ENCODE data around the gene ABCC6.
"Not testable (repeated sequence)": the region's sequence is repeated elsewhere in the genome, so short reads cannot be mapped to it uniquely, and the experiment has no call there.

The ABCC6 gene
- 0.10 to 1.4 (median 0.40) reads per million in 18 experiments for total RNA-seq

- DNase-seq, result not testable (repeated sequence)
Observed at GRCh38 chr16:16222850-16223661, at the start of gene ABCC6. Gene ABCC6, minus strand, starts transcription at chr16:16223494. Its CDS starts 60 bp downstream, at chr16:16223434.

GRCh38 chr16:16272573-16273221, 49.4 kb upstream of the ABCC6 start:
- DNase-seq, result not testable (repeated sequence)

- not testable (repeated sequence) for DNase-seq
Observed at GRCh38 chr16:16271658-16272057, 48.4 kb upstream of the ABCC6 start.

- DNase-seq, result not testable (repeated sequence)
Observed at GRCh38 chr16:16268185-16268808, 45.0 kb upstream of the ABCC6 start.

GRCh38 chr16:16267708-16268107, 44.4 kb upstream of the ABCC6 start:
- DNase-seq, result not testable (repeated sequence)

- DNase-seq, result peak in 1 of 2 donors; percentile 0
Observed at GRCh38 chr16:16265044-16265443, 41.8 kb upstream of the ABCC6 start.

GRCh38 chr16:16263947-16264346, 40.7 kb upstream of the ABCC6 start:
- DNase-seq, result not testable (repeated sequence)

GRCh38 chr16:16262954-16263555, 39.8 kb upstream of the ABCC6 start:
- DNase-seq, result not testable (repeated sequence)

GRCh38 chr16:16259971-16260370, 36.7 kb upstream of the ABCC6 start:
- DNase-seq, result not testable (repeated sequence)

- DNase-seq, result not testable (repeated sequence)
Observed at GRCh38 chr16:16258822-16259221, 35.5 kb upstream of the ABCC6 start.

- not testable (repeated sequence) for DNase-seq
Observed at GRCh38 chr16:16257301-16257923, 34.1 kb upstream of the ABCC6 start.

GRCh38 chr16:16252377-16252776, 29.1 kb upstream of the ABCC6 start:
- DNase-seq, result not testable (repeated sequence)

- DNase-seq, result peak in 1 of 2 donors; percentile 0
Observed at GRCh38 chr16:16249621-16250330, 26.5 kb upstream of the ABCC6 start.

GRCh38 chr16:16247439-16247838, 24.1 kb upstream of the ABCC6 start:
- not testable (repeated sequence) for DNase-seq

- DNase-seq, result not testable (repeated sequence)
Observed at GRCh38 chr16:16246578-16247262, 23.4 kb upstream of the ABCC6 start.

GRCh38 chr16:16243886-16244285, 20.6 kb upstream of the ABCC6 start:
- not testable (repeated sequence) for DNase-seq

- DNase-seq, result not testable (repeated sequence)
Observed at GRCh38 chr16:16240667-16241066, 17.4 kb upstream of the ABCC6 start.

GRCh38 chr16:16237738-16238137, 14.4 kb upstream of the ABCC6 start:
- not testable (repeated sequence) for DNase-seq

- not testable (repeated sequence) for DNase-seq
Observed at GRCh38 chr16:16237071-16237470, 13.8 kb upstream of the ABCC6 start.

- DNase-seq, result not testable (repeated sequence)
Observed at GRCh38 chr16:16232692-16233061, 9.4 kb upstream of the ABCC6 start.

- DNase-seq, result not testable (repeated sequence)
Observed at GRCh38 chr16:16223662-16224241, 458 bp upstream of the ABCC6 start.

All from inflammatory macrophage (primary cell).